Measurements from ENCODE around the gene TAF5. TPM values are rescaled to one million over a fixed set of nuclear protein-coding genes. Genes with fewer than 3 reads are reported as not detected.

TAF5 gene
- total RNA-seq, 4 donors from 2014 or later: 4.0 to 6.7 (median 4.3) TPM

- Histone ChIP-seq H3K36me3 (peaks cover 0 to 100% of the 10 kb centered on the region in 2 donors), H3K27me3 (no peaks in the 10 kb centered on the region), H3K4me3 (no peak overlapping the region), H3K9me3 (no peaks in the 10 kb centered on the region), H3K27ac (no peak overlapping the region), H3K4me1 (no peaks in the 10 kb centered on the region)
- no peak for ATAC-seq
- TF ChIP-seq EP300 (IDR thresholded peaks at IDR 0.05) (no peak), POLR2AphosphoS5 (IDR thresholded peaks at IDR 0.05) (no peak), CTCF (IDR thresholded peaks at IDR 0.05) (no peak), POLR2A (IDR thresholded peaks at IDR 0.05) (no peak)
- 87 to 89% methylated on average over 3 to 4 of the region's 4 CpGs for WGBS, 2 donors (ENCODE audit: low coverage in 1 of 2)
Observed at GRCh38 chr10:103419101-103419500, 51.3 kb downstream of the TAF5 start.

GRCh38 chr10:103423748-103424147 lies 56.0 kb downstream of the TAF5 start:
- ATAC-seq: no peak
- WGBS, 2 donors (ENCODE audit: low coverage in 1 of 2): 76 to 100% methylated on average over 1 to 4 of the region's 5 CpGs
- Histone ChIP-seq H3K27me3 (no peaks in the 10 kb centered on the region), H3K4me3 (no peak overlapping the region), H3K9me3 (no peaks in the 10 kb centered on the region), H3K36me3 (peaks cover 0 to 99% of the 10 kb centered on the region in 2 donors), H3K4me1 (no peaks in the 10 kb centered on the region), H3K27ac (no peak overlapping the region)
- TF ChIP-seq POLR2A (IDR thresholded peaks at IDR 0.05) (no peak), CTCF (IDR thresholded peaks at IDR 0.05) (no peak), POLR2AphosphoS5 (IDR thresholded peaks at IDR 0.05) (no peak), EP300 (IDR thresholded peaks at IDR 0.05) (no peak)

GRCh38 chr10:103427866-103428265 lies 60.1 kb downstream of the TAF5 start:
- no peak overlapping the region for H3K4me3 ChIP-seq
- H3K27me3 ChIP-seq: no peaks in the 10 kb centered on the region
- no peaks in the 10 kb centered on the region for H3K9me3 ChIP-seq
- H3K4me1 ChIP-seq: peaks cover 0 to 6% (median 0%) of the 10 kb centered on the region in 3 donors
- ATAC-seq: no peak
- WGBS, 2 donors (ENCODE audit: low coverage in 1 of 2): 65 to 95% methylated on average over 4 to 8 of the region's 9 CpGs
- peaks cover 0 to 92% of the 10 kb centered on the region in 2 donors for H3K36me3 ChIP-seq
- H3K27ac ChIP-seq: no peak overlapping the region
- TF ChIP-seq POLR2AphosphoS5 (IDR thresholded peaks at IDR 0.05): no peak
- no peak for TF ChIP-seq POLR2A (IDR thresholded peaks at IDR 0.05)
- TF ChIP-seq CTCF (IDR thresholded peaks at IDR 0.05): no peak
- TF ChIP-seq EP300 (IDR thresholded peaks at IDR 0.05): no peak

- Histone ChIP-seq H3K9me3 (no peaks in the 10 kb centered on the region), H3K4me1 (peaks cover 0 to 6% (median 0%) of the 10 kb centered on the region in 3 donors), H3K27ac (no peak overlapping the region), H3K4me3 (no peak overlapping the region), H3K36me3 (peaks cover 0 to 92% of the 10 kb centered on the region in 2 donors), H3K27me3 (no peaks in the 10 kb centered on the region)
- no peak for ATAC-seq
- 62% methylated on average over 5 of the region's 5 CpGs for WGBS, 2 donors (ENCODE audit: low coverage in 1 of 2)
- TF ChIP-seq CTCF (IDR thresholded peaks at IDR 0.05) (no peak), POLR2AphosphoS5 (IDR thresholded peaks at IDR 0.05) (no peak), EP300 (IDR thresholded peaks at IDR 0.05) (no peak), POLR2A (IDR thresholded peaks at IDR 0.05) (no peak)
Observed at GRCh38 chr10:103428989-103429643, 61.3 kb downstream of the TAF5 start.

GRCh38 chr10:103429647-103430046 lies 61.9 kb downstream of the TAF5 start:
- no peak for ATAC-seq
- Histone ChIP-seq H3K27ac (no peak overlapping the region), H3K36me3 (peaks cover 0 to 92% of the 10 kb centered on the region in 2 donors), H3K9me3 (no peaks in the 10 kb centered on the region), H3K4me1 (peaks cover 0 to 6% (median 0%) of the 10 kb centered on the region in 3 donors), H3K4me3 (no peak overlapping the region), H3K27me3 (no peaks in the 10 kb centered on the region)
- WGBS, 2 donors (ENCODE audit: low coverage in 1 of 2): 90 to 100% methylated on average over 4 to 5 of the region's 5 CpGs
- no peak for TF ChIP-seq CTCF (IDR thresholded peaks at IDR 0.05)
- TF ChIP-seq POLR2A (IDR thresholded peaks at IDR 0.05): no peak
- TF ChIP-seq POLR2AphosphoS5 (IDR thresholded peaks at IDR 0.05): no peak
- TF ChIP-seq EP300 (IDR thresholded peaks at IDR 0.05): no peak

All from gastroesophageal sphincter (tissue), 4 donors.